Amygdala (tissue), 56 donors: Measurements from ENCODE around the gene CSAG1.
"Not testable (repeated sequence)": the region's sequence is repeated elsewhere in the genome, so short reads cannot be mapped to it uniquely, and the experiment has no call there.

ENCODE experiments used
- DNase-seq, 56 donors: peaks; one replicate each; lab custom pipeline; 2025; lab: John Stamatoyannopoulos, UW

CSAG1 gene, protein sequence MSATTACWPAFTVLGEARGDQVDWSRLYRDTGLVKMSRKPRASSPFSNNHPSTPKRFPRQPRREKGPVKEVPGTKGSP

GRCh38 chrX:152733261-152733975 lies at the start of gene CSAG1, which contains the start of gene MAGEA12:
Gene CSAG1 (minus strand): TSS chrX:152733721. CDS start chrX:152732460, 1,261 bp downstream.
Gene MAGEA12 (plus strand): TSS chrX:152733757. CDS start chrX:152736162, 2,405 bp downstream.
- DNase-seq, result no peak

- not testable (repeated sequence) for DNase-seq
Observed at GRCh38 chrX:152769549-152770289, 36.2 kb upstream of the CSAG1 start, which contains the start of gene MAGEA6. Gene MAGEA6 (minus strand): TSS chrX:152769689. CDS start chrX:152767650, 2,039 bp downstream.

DNA sequence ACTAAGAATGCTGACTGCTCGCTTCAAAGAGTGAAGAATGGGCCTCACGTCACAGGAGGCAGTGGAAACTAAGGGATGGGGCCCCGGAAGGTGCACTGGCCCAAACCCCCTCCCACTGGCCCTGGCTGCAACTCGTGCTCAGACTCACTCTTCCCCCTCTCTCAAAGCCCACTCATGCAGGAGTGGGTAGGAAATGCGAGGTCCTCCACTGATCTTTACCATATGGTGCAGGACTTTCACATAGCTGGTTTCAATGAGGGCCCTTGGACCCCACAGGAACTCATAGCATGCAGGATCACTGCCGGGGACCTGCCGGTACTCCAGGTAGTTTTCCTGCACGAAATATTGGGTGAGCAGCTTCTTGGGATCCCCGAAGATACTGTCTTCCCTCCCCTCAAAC lies 33.0 kb upstream of the CSAG1 start:
- DNase-seq, result not testable (repeated sequence)

DNA sequence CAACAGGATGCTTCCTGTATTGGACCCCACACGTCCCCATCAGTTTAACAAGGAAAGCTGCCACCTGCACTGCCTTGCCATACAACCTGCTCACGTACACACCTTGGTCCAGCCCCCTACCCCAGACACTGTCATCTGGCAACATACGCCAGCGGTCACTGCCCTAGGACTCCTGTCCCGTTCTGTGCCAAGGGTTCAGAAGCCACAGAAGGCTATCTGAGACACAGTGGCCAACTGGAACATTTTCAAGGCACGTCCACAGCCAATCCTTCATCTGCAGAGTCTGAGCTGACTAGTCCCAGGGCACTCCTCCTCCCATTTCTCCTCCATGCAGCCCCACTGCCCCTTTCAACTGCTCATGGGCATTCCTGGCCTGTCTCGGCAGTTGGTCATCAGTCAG lies 28.1 kb upstream of the CSAG1 start:
- DNase-seq, result not testable (repeated sequence)

DNA sequence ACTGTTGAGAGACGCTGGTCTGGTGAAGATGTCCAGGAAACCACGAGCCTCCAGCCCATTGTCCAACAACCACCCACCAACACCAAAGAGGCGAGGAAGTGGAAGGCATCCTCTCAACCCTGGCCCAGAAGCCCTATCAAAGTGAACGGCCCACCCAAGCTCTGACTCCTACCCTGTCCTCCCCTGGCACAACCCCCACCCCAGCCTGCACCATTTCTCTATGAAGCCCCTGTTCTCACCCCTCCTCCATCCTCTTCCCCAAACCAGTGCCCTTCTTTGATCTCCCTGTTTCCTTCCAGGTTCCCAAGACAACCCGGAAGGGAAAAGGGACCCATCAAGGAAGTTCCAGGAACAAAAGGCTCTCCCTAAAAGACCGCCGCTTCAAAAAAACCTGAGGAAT lies 26.0 kb upstream of the CSAG1 start:
- DNase-seq, result not testable (repeated sequence)

GRCh38 chrX:152758918-152759317 lies 25.4 kb upstream of the CSAG1 start, which contains the start of gene CSAG3:
Gene CSAG3 (plus strand): TSS chrX:152759218.
- not testable (repeated sequence) for DNase-seq

GRCh38 chrX:152754871-152755270 lies 21.4 kb upstream of the CSAG1 start:
- not testable (repeated sequence) for DNase-seq

GRCh38 chrX:152753686-152754650 lies 20.4 kb upstream of the CSAG1 start, which contains the start of gene MAGEA2:
Gene MAGEA2 (minus strand): TSS chrX:152753842. CDS start chrX:152751363, 2,479 bp downstream.
- DNase-seq, result not testable (repeated sequence)

- DNase-seq, result no peak
Observed at GRCh38 chrX:152738560-152738959, 5.0 kb upstream of the CSAG1 start.

DNA sequence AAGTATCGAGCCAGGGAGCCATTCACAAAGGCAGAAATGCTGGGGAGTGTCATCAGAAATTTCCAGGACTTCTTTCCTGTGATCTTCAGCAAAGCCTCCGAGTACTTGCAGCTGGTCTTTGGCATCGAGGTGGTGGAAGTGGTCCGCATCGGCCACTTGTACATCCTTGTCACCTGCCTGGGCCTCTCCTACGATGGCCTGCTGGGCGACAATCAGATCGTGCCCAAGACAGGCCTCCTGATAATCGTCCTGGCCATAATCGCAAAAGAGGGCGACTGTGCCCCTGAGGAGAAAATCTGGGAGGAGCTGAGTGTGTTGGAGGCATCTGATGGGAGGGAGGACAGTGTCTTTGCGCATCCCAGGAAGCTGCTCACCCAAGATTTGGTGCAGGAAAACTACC lies 3.0 kb upstream of the CSAG1 start:
- DNase-seq, result not testable (repeated sequence)

DNA sequence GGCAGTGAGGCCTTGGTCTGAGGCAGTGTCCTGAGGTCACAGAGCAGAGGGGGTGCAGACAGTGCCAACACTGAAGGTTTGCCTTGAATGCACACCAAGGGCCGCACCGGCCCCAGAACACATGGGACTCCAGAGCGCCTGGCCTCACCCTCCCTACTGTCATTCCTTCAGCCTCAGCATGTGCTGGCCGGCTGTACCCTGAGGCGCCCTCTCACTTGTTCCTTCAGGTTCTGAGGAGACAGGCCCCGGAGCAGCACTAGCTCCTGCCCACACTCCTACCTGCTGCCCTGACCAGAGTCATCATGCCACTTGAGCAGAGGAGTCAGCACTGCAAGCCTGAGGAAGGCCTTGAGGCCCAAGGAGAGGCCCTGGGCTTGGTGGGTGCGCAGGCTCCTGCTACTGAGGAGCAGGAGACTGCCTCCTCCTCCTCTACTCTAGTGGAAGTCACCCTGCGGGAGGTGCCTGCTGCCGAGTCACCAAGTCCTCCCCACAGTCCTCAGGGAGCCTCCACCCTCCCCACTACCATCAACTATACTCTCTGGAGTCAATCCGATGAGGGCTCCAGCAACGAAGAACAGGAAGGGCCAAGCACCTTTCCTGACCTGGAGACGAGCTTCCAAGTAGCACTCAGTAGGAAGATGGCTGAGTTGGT lies 2.5 kb upstream of the CSAG1 start:
- DNase-seq, result no peak

DNA sequence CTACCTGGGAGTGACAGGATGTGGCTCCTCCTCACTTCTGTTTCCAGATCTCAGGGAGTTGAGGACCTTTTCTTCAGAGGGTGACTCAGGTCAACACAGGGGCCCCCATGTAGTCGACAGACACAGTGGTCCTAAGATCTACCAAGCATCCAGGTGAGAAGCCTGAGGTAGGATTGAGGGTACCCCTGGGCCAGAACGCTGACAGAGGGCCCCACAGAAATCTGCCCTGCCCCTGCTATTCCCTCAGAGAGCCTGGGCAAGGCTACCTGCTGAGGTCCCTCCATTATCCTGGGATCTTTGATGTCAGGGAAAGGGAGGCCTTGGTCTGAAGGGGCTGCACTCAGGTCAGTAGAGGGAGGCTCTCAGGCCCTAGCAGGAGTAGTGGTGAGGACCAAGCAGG lies 1.6 kb upstream of the CSAG1 start:
- DNase-seq, result no peak

DNA sequence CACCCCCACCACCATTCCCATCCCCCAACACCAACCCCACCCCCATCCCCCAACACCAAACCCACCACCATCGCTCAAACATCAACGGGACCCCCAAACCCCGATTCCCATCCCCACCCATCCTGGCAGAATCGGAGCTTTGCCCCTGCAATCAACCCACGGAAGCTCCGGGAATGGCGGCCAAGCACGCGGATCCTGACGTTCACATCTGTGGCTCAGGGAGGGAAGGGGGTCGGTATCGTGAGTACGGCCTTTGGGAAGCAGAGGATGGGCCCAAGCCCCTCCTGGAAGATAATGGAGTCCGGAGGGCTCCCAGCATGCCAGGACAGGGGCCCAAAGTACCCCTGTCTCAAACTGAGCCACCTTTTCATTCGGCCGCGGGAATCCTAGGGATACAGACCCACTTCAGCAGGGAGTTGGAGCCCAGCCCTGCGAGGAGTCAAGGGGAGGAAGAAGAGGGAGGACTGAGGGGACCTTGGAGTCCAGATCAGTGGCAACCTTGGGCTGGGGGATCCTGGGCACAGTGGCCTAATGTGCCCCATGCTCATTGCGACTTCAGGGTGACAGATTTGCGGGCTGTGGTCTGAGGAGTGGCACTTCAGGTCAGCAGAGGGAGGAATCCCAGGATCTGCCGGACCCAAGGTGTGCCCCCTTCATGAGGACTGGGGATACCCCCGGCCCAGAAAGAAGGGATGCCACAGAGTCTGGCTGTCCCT lies 780 bp upstream of the CSAG1 start:
- not testable (repeated sequence) for DNase-seq

DNA sequence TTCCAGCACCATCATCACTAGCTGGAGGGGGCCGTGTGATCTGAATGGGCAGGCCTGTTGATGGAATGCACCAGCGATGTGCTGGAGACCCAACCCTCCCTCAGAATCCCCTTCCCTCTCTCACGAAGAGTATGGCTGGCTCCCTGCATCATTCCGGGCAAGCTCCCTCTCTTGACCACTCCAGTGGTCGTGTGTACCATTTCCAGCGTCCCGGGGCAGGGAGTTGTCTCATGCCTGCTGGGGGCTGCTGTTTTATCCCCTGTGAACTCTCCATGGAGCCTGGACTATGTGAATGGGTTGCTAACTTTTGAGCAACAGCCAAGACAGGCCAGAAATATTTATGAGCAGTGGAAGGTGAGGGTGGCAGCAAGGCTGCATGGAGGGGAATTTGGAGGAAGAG lies 8.1 kb downstream of the CSAG1 start:
- DNase-seq, result no peak

DNA sequence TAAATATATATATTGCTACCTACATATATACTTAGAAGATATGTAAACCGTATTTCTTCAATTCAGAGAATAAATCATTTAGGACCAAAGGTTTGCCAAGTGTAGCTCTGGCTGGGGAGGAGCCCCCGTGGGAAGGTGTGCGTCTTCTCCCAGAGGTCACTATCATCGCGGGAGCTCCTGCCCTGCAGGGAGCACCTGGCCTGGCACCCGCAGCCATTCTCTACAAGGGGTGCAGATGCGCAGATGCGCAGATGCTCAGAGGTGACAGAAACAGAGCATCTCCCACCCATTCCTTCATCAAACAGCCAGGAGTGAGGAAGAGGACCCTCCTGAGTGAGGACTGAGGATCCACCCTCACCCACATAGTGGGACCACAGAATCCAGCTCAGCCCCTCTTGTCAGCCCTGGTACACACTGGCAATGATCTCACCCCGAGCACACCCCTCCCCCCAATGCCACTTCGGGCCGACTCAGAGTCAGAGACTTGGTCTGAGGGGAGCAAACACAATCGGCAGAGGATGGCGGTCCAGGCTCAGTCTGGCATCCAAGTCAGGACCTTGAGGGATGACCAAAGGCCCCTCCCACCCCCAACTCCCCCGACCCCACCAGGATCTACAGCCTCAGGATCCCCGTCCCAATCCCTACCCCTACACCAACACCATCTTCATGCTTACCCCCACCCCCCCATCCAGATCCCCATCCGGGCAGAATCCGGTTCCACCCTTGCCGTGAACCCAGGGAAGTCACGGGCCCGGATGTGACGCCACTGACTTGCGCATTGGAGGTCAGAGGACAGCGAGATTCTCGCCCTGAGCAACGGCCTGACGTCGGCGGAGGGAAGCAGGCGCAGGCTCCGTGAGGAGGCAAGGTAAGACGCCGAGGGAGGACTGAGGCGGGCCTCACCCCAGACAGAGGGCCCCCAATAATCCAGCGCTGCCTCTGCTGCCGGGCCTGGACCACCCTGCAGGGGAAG lies 19.4 kb downstream of the CSAG1 start, which contains the start of gene MAGEA2B:
TSS of gene MAGEA2B (plus strand) at position 814 of the 973 bp plus-strand sequence. CDS start 2,479 bp downstream, outside the sequence.
- not testable (repeated sequence) for DNase-seq

DNA sequence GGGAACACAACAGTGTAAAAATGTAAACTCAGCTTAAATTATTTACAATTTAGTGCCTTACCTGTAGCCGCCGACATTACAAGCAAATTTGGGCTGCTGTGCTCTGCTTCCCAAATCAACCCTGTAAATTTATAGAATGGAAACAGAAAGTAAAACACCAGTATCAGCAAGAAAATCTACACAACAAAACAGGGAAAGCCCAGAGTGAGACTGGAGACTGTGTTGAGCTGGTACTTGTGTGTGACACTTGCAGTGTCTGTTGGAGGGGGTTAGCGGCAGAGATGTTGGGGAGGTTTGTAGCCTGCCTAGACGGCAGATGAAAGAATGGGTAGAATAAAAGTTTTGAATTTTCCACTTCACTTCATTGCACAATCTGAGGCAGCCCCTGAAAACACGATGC lies 20.3 kb downstream of the CSAG1 start:
- not testable (repeated sequence) for DNase-seq

GRCh38 chrX:152709173-152709572 lies 24.3 kb downstream of the CSAG1 start, which contains the start of gene CSAG2:
Gene CSAG2 (minus strand): TSS chrX:152709273. CDS start chrX:152709112, 161 bp downstream.
- not testable (repeated sequence) for DNase-seq
